Spleen (tissue), 11 donors: Measurements from ENCODE around the gene LAMC3. TPM values are rescaled to one million over a fixed set of nuclear protein-coding genes. Genes with fewer than 3 reads are reported as not detected.
A peak's percentile ranks its signal among the peaks of the same experiment; 100 is the strongest.

Experiments
- DNase-seq: peaks from one replicate; pipeline ENCODE4 v3.0.0-alpha.2; 2020
- H3K27ac ChIP-seq, 8 donors: fragments of 200-600 bp; sonication (generic) in 7 of 8; 1 replicate in 4 of 8; 2 replicates in 4 of 8; pipeline versions ENCODE4 v1.5.0 to v1.8.0; 2016 to 2021; ENCODE audit warnings: inconsistent platforms in 4 of 8, mild to moderate bottlenecking in 4 of 8, moderate library complexity in 1 of 8
- H3K27me3 ChIP-seq, 7 donors: fragments of 200-600 bp; sonication (generic) in 6 of 7; replicated peaks in 1 of 7; 1 replicate in 4 of 7; 2 replicates in 3 of 7; pipeline versions ENCODE4 v1.5.0 to v1.8.0; 2016 to 2021; ENCODE audit warnings: inconsistent platforms in 3 of 7, mild to moderate bottlenecking in 1 of 7
- H3K36me3 ChIP-seq, 6 donors: fragments of 200-600 bp; sonication (generic) in 5 of 6; 1 replicate in 4 of 6; 2 replicates in 2 of 6; pipeline versions ENCODE4 v1.5.0 to v1.8.0; 2016 to 2021; ENCODE audit warnings: inconsistent platforms in 2 of 6
- H3K4me1 ChIP-seq, 6 donors: fragments of 200-600 bp; sonication (generic) in 5 of 6; 1 replicate in 3 of 6; 2 replicates in 3 of 6; pipeline versions ENCODE4 v1.5.0 to v1.8.0; 2016 to 2021; ENCODE audit warnings: inconsistent platforms in 3 of 6
- H3K4me3 ChIP-seq, 8 donors: fragments of 200-600 bp; sonication (generic) in 7 of 8; 1 replicate in 4 of 8; 2 replicates in 4 of 8; pipeline versions ENCODE4 v1.5.0 to v1.8.0; 2016 to 2021; ENCODE audit warnings: inconsistent platforms in 4 of 8, mild to moderate bottlenecking in 4 of 8, moderate library complexity in 2 of 8
- H3K9me3 ChIP-seq, 8 donors: fragments of 200-600 bp; sonication (generic) in 7 of 8; 1 replicate in 4 of 8; 2 replicates in 4 of 8; pipeline versions ENCODE4 v1.5.0 to v1.8.0; 2016 to 2021; ENCODE audit warnings: inconsistent platforms in 4 of 8
- POLR2A ChIP-seq, 3 donors: fragments of 450-650 bp; IDR thresholded peaks; one replicate each; pipeline ENCODE4 v1.5.1; 2017; ENCODE audit warnings: antibody characterized with exemption in 3 of 3, mild to moderate bottlenecking in 1 of 3
- POLR2AphosphoS5 ChIP-seq, 3 donors: sonication (generic); formaldehyde crosslinking; IDR thresholded peaks; one replicate each; pipeline ENCODE4 v1.5.1; 2017; ENCODE audit warnings: antibody characterized with exemption in 3 of 3
- WGBS, 5 donors: extraction: QIAGEN DNeasy Blood & Tissue Kit in 3 of 5; methylation state at CpG; one replicate each; pipeline versions ENCODE4 v1.1.5 to v1.1.7; 2013 to 2018; 5-methylcytosine and 5-hydroxymethylcytosine counted together
- intact Hi-C: fragments of 100-400 bp; cut with DNase I; formaldehyde crosslinking; loops from one replicate; pipeline ENCODE4 v1.15.0; 2023; ENCODE audit warnings: low total_unique reads
- polyA plus RNA-seq, 3 donors: library from polyadenylated mRNA; stranded (reverse); fragments of 200-250 nt; gene quantifications; one replicate each; pipeline ENCODE4 v1.2.1, GENCODE V29; 2013
- total RNA-seq, 7 donors: library from RNA; depleted of rRNA in 3 of 7; stranded (reverse); fragments of >200 nt in 3 of 7; fragmentation: NEBNext Ultra II Directional in 4 of 7; extraction: Animal tissue kit (Norgen Biotek cat#: 25700) in 4 of 7; gene quantifications; one replicate each; pipeline versions ENCODE4 v1.1.0 to v1.2.1, GENCODE V29; 2016 to 2021
- TF ChIP-seq, protein P1 (sequence below), 11 experiments: fragments of 200-600 bp in 7 of 11; fragments of 450-650 bp in 4 of 11; sonication (generic) in 4 of 11; IDR thresholded peaks in 8 of 11; conservative IDR thresholded peaks in 3 of 11; 1 replicate in 7 of 11; 2 replicates in 4 of 11; pipeline versions ENCODE4 v1.4.0 to v1.8.0; 2016 to 2021; ENCODE audit warnings: antibody characterized with exemption in 11 of 11, inconsistent platforms in 4 of 11, mild to moderate bottlenecking in 1 of 11
- donor health status: healthy with polysubstance abuse.
- donor health status: DM: no; HTN: no; CAD: no; lungs with moderate emphysema.
- donor health status: DM: no; HTN: no; CAD: no.
- donor health status: Bipolar disorder and iron deficiency.
- donor health status: healthy.
- donor health status: DM: no; HTN: no; CAD: no.
- donor health status: DM: yes; HTN: yes; CAD: no.

Gene LAMC3
- total and polyA plus RNA-seq, 10 donors = 9.1 to 79.5 (median 34.6) TPM

GRCh38 chr9:131018621-131019020 is 9.6 kb downstream of the LAMC3 start:
- WGBS, 5 donors = 80 to 88% (median 84%) methylated on average over 6 of the region's 6 CpGs
- intact Hi-C loops = no loop called here

GRCh38 chr9:131019388-131020239 is 10.6 kb downstream of the LAMC3 start:
- intact Hi-C loops = no loop called here
- H3K4me1 ChIP-seq = peaks cover 0 to 7% (median 0%) of the 10 kb centered on the region in 6 donors
- no peak overlapping the region for H3K4me3 ChIP-seq
- peaks cover 0 to 15% (median 0%) of the 10 kb centered on the region in 7 donors for H3K27me3 ChIP-seq
- TF ChIP-seq, protein P1, sequence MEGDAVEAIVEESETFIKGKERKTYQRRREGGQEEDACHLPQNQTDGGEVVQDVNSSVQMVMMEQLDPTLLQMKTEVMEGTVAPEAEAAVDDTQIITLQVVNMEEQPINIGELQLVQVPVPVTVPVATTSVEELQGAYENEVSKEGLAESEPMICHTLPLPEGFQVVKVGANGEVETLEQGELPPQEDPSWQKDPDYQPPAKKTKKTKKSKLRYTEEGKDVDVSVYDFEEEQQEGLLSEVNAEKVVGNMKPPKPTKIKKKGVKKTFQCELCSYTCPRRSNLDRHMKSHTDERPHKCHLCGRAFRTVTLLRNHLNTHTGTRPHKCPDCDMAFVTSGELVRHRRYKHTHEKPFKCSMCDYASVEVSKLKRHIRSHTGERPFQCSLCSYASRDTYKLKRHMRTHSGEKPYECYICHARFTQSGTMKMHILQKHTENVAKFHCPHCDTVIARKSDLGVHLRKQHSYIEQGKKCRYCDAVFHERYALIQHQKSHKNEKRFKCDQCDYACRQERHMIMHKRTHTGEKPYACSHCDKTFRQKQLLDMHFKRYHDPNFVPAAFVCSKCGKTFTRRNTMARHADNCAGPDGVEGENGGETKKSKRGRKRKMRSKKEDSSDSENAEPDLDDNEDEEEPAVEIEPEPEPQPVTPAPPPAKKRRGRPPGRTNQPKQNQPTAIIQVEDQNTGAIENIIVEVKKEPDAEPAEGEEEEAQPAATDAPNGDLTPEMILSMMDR (IDR thresholded peaks at IDR 0.05 in 8 of 11, conservative IDR thresholded peaks at IDR 0.05 in 3 of 11) = no peak
- TF ChIP-seq POLR2AphosphoS5 (IDR thresholded peaks at IDR 0.05) = peak; percentile 82 to 87 (median 83)
- 62 to 86% (median 73%) methylated on average over 14 to 15 of the region's 15 CpGs for WGBS, 5 donors
- H3K9me3 ChIP-seq = no peaks in the 10 kb centered on the region
- no peak for DNase-seq
- no peaks in the 10 kb centered on the region for H3K36me3 ChIP-seq
- peak overlapping the region in 6 of 8 donors; percentile 47 to 77 (median 72) for H3K27ac ChIP-seq

More at GRCh38 chr9:131018621-131019020, 9.6 kb downstream of the LAMC3 start:
- Histone ChIP-seq H3K4me3 (no peak overlapping the region), H3K9me3 (no peaks in the 10 kb centered on the region), H3K36me3 (no peaks in the 10 kb centered on the region), H3K27me3 (peaks cover 0 to 19% (median 0%) of the 10 kb centered on the region in 7 donors), H3K4me1 (peaks cover 0 to 17% (median 4%) of the 10 kb centered on the region in 6 donors), H3K27ac (peak overlapping the region in 2 of 8 donors; percentile 75 to 76)
- TF ChIP-seq POLR2A (IDR thresholded peaks at IDR 0.05) (no peak), POLR2AphosphoS5 (IDR thresholded peaks at IDR 0.05) (no peak)
- TF ChIP-seq, protein P1 (IDR thresholded peaks at IDR 0.05 in 8 of 11, conservative IDR thresholded peaks at IDR 0.05 in 3 of 11) = no peak
- no peak for DNase-seq

DNA sequence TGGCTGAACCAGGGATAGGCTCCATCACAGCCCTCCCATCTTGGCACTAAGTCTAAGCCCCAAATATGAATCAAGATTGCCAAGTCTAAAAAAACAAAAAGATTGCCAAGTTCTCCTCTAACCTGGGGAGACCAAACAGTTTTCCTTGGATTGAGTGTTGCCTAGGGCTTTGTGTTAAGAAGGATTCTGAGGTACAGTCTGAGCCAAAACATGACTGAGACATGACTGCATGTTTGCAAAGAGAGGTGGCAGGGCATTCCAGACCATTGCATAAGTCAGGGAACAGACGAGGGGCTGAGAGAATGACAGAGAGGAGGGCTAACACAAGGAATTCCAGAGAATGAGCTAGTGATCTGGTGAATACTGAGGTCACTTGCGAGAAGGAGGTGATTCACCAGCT is 11.4 kb downstream of the LAMC3 start:
- Histone ChIP-seq H3K9me3 (no peaks in the 10 kb centered on the region), H3K4me3 (no peak overlapping the region), H3K36me3 (no peaks in the 10 kb centered on the region), H3K4me1 (peaks cover 0 to 6% (median 0%) of the 10 kb centered on the region in 6 donors), H3K27ac (peak overlapping the region in 6 of 8 donors; percentile 47 to 77 (median 72)), H3K27me3 (peaks cover 0 to 13% (median 0%) of the 10 kb centered on the region in 7 donors)
- 65 to 89% (median 75%) methylated on average over 2 of the region's 2 CpGs for WGBS, 5 donors
- TF ChIP-seq, protein P1 (IDR thresholded peaks at IDR 0.05 in 8 of 11, conservative IDR thresholded peaks at IDR 0.05 in 3 of 11) = no peak
- TF ChIP-seq POLR2A (IDR thresholded peaks at IDR 0.05) = no peak
- no peak for TF ChIP-seq POLR2AphosphoS5 (IDR thresholded peaks at IDR 0.05)
- intact Hi-C loops = no loop called here
- no peak for DNase-seq

DNA sequence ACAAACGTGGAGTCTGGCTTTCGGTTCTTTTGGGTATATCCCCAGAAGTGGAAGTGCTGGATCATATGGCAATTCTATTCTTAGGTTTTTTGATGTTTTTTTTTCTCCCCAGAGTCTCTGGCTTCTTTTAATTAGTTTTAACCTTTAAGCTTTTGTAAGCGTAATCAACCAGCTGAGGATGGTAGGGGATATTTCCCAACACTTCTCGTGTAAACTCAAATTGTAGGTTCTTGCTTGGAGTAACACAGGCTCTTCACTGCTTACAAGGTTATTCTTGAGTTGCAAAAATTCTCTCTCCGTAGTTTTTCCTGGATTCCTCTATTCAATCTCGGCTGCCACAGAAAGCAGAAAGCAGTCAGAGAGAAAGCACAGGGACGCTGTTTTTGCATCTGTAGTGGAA is 11.9 kb downstream of the LAMC3 start:
- intact Hi-C loops = no loop called here
- H3K4me3 ChIP-seq = no peak overlapping the region

More for the DNA sequence above, 11.9 kb downstream of the LAMC3 start:
- Histone ChIP-seq H3K36me3 (no peaks in the 10 kb centered on the region), H3K27me3 (peaks cover 0 to 18% (median 0%) of the 10 kb centered on the region in 7 donors), H3K27ac (peak overlapping the region in 4 of 8 donors; percentile 68 to 77 (median 76)), H3K4me1 (peaks cover 0 to 6% (median 0%) of the 10 kb centered on the region in 6 donors), H3K9me3 (no peaks in the 10 kb centered on the region)
- 75 to 84% (median 81%) methylated on average over 7 of the region's 7 CpGs for WGBS, 5 donors
- TF ChIP-seq POLR2AphosphoS5 (IDR thresholded peaks at IDR 0.05) = no peak
- no peak for TF ChIP-seq POLR2A (IDR thresholded peaks at IDR 0.05)
- TF ChIP-seq, protein P1 (IDR thresholded peaks at IDR 0.05 in 8 of 11, conservative IDR thresholded peaks at IDR 0.05 in 3 of 11) = no peak
- no peak for DNase-seq
